ENCODE measurements around the gene MMP12. TPM values are rescaled to one million over a fixed set of nuclear protein-coding genes. Genes with fewer than 3 reads are reported as not detected.

MMP12 gene
- total and polyA plus RNA-seq, 4 donors = 0.31 to 16.9 (median 1.4) TPM

GRCh38 chr11:102850973-102851745 lies 23.6 kb downstream of the MMP12 start:
- no peaks in the 10 kb centered on the region for H3K9me3 ChIP-seq (ENCODE audit: control insufficient read depth in 4 of 4, insufficient read depth in 3 of 4, low read length in 3 of 4)
- 80 to 83% methylated on average over 7 of the region's 7 CpGs for WGBS, 2 donors
- H3K27ac ChIP-seq (ENCODE audit: low read depth in 1 of 2, low read length in 1 of 2) = no peak overlapping the region
- no peak overlapping the region for H3K9ac ChIP-seq (ENCODE audit: insufficient read depth in 1 of 2, low read length in 2 of 2)
- H3K27me3 ChIP-seq (ENCODE audit: control insufficient read depth in 3 of 3, insufficient read depth in 3 of 3, low read length in 2 of 3) = no peaks in the 10 kb centered on the region
- TF ChIP-seq, protein P1, sequence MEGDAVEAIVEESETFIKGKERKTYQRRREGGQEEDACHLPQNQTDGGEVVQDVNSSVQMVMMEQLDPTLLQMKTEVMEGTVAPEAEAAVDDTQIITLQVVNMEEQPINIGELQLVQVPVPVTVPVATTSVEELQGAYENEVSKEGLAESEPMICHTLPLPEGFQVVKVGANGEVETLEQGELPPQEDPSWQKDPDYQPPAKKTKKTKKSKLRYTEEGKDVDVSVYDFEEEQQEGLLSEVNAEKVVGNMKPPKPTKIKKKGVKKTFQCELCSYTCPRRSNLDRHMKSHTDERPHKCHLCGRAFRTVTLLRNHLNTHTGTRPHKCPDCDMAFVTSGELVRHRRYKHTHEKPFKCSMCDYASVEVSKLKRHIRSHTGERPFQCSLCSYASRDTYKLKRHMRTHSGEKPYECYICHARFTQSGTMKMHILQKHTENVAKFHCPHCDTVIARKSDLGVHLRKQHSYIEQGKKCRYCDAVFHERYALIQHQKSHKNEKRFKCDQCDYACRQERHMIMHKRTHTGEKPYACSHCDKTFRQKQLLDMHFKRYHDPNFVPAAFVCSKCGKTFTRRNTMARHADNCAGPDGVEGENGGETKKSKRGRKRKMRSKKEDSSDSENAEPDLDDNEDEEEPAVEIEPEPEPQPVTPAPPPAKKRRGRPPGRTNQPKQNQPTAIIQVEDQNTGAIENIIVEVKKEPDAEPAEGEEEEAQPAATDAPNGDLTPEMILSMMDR (IDR thresholded peaks at IDR 0.05; ENCODE audit: control extremely low read depth, extremely low read depth) = no peak
- no peaks in the 10 kb centered on the region for H3K4me1 ChIP-seq (ENCODE audit: control insufficient read depth in 5 of 5, insufficient read depth in 5 of 5, low read length in 5 of 5)
- DNase-seq (no peak), ATAC-seq (ENCODE audit: insufficient read depth, low FRiP score) (no peak)
- no peaks in the 10 kb centered on the region for H3K36me3 ChIP-seq (ENCODE audit: control insufficient read depth in 4 of 4, insufficient read depth in 4 of 4, low read length in 4 of 4)
- H3K4me3 ChIP-seq = no peak overlapping the region

DNA sequence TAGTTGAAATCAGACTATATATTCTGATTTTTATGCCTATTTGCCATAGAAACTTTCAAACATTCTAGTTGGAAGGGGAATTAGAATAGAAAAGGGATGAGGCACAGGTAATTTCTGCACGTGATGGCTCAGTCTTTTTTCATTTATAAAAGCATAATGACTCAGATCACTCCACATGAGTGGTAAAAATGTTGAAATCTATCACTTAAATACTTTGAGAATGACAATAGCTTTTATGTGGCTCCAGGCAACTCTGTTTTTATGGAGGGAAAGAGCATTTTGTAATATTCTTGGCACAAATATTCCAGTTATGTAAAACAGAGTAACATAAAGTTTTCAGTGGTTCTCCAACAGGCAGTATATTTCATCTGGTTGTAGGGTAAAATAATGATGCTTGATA lies 25.5 kb downstream of the MMP12 start:
- no peaks in the 10 kb centered on the region for H3K36me3 ChIP-seq (ENCODE audit: control insufficient read depth in 4 of 4, insufficient read depth in 4 of 4, low read length in 4 of 4)
- no peaks in the 10 kb centered on the region for H3K9me3 ChIP-seq (ENCODE audit: control insufficient read depth in 4 of 4, insufficient read depth in 3 of 4, low read length in 3 of 4)
- no peak overlapping the region for H3K27ac ChIP-seq (ENCODE audit: low read depth in 1 of 2, low read length in 1 of 2)
- 57 to 76% methylated on average over 1 of the region's 1 CpG for WGBS, 2 donors
- TF ChIP-seq, protein P1 (IDR thresholded peaks at IDR 0.05; ENCODE audit: control extremely low read depth, extremely low read depth) = no peak
- H3K4me3 ChIP-seq = no peak overlapping the region
- no peak overlapping the region for H3K9ac ChIP-seq (ENCODE audit: insufficient read depth in 1 of 2, low read length in 2 of 2)
- DNase-seq (no peak), ATAC-seq (ENCODE audit: insufficient read depth, low FRiP score) (no peak)
- no peaks in the 10 kb centered on the region for H3K27me3 ChIP-seq (ENCODE audit: control insufficient read depth in 3 of 3, insufficient read depth in 3 of 3, low read length in 2 of 3)
- H3K4me1 ChIP-seq (ENCODE audit: control insufficient read depth in 5 of 5, insufficient read depth in 5 of 5, low read length in 5 of 5) = no peaks in the 10 kb centered on the region

GRCh38 chr11:102846292-102846691 lies 28.5 kb downstream of the MMP12 start:
- 63 to 80% methylated on average over 3 of the region's 3 CpGs for WGBS, 2 donors
- no peak overlapping the region for H3K27ac ChIP-seq (ENCODE audit: low read depth in 1 of 2, low read length in 1 of 2)
- ATAC-seq (ENCODE audit: insufficient read depth, low FRiP score) (no peak), DNase-seq (no peak)
- H3K36me3 ChIP-seq (ENCODE audit: control insufficient read depth in 4 of 4, insufficient read depth in 4 of 4, low read length in 4 of 4) = no peaks in the 10 kb centered on the region
- no peaks in the 10 kb centered on the region for H3K9me3 ChIP-seq (ENCODE audit: control insufficient read depth in 4 of 4, insufficient read depth in 3 of 4, low read length in 3 of 4)
- no peak overlapping the region for H3K9ac ChIP-seq (ENCODE audit: insufficient read depth in 1 of 2, low read length in 2 of 2)
- H3K27me3 ChIP-seq (ENCODE audit: control insufficient read depth in 3 of 3, insufficient read depth in 3 of 3, low read length in 2 of 3) = no peaks in the 10 kb centered on the region
- no peaks in the 10 kb centered on the region for H3K4me1 ChIP-seq (ENCODE audit: control insufficient read depth in 5 of 5, insufficient read depth in 5 of 5, low read length in 5 of 5)
- no peak overlapping the region for H3K4me3 ChIP-seq
- TF ChIP-seq, protein P1 (IDR thresholded peaks at IDR 0.05; ENCODE audit: control extremely low read depth, extremely low read depth) = no peak

Measured in lung (tissue), 12 donors.